HepG2 (cell line): Measurements from ENCODE around the gene CACNA2D3. TPM values are rescaled to one million over a fixed set of nuclear protein-coding genes. Genes with fewer than 3 reads are reported as not detected.

Source experiments
- ATAC-seq: fragments of 200-7000 bp; cut with Tn5 transposase; 3 replicates; pipeline ENCODE4 v1.9.1; 2020; ENCODE audit warnings: mild to moderate bottlenecking, moderate library complexity
- BruUV-seq: library from RNA; stranded (reverse); fragments of 400-500 nt; replicated peaks from 2 replicates; lab custom pipeline; 2021; lab: Mats Ljungman, UMichigan
- CTCF ChIA-PET: fragments of 300-600 bp; formaldehyde crosslinking; extraction: SDS; loops from one replicate; lab custom pipeline; 2021; ENCODE audit warnings: low total read pairs, inconsistent platforms, low intra/inter-chr PET ratio; lab: Yijun Ruan, JAX
- POLR2A ChIA-PET: fragments of 350-600 bp; sonication (Branson Sonifier 250); formaldehyde crosslinking; loops from one replicate; lab custom pipeline; 2020; ENCODE audit warnings: antibody characterized with exemption, inconsistent platforms; lab: Yijun Ruan, JAX
- DNase-seq: peaks from one replicate; pipeline ENCODE4 v3.0.0-alpha.2; 2015; ENCODE audit warnings: low spot score
- FAIRE-seq: peaks from 3 replicates; lab custom pipeline; 2011; peaks lifted over from hg19 to GRCh38; lab: Jason Lieb, UNC
- H2AFZ ChIP-seq: one replicate; pipeline ENCODE4 v1.6.1; 2011; ENCODE audit warnings: low read length, inconsistent platforms
- H3K27ac ChIP-seq: fragments of 300-600 bp; 3 replicates; pipeline ENCODE4 v1.8.0; 2011; ENCODE audit warnings: mixed run types, mild to moderate bottlenecking, mixed read lengths, low read length, inconsistent platforms; ENCODE audit not compliant: insufficient read depth; ENCODE audit errors: extremely low read length
- H3K27me3 ChIP-seq, 2 experiments: fragments of 200-600 bp in 1 of 2; 2 replicates in 1 of 2; 3 replicates in 1 of 2; pipeline versions ENCODE4 v1.6.0 to v1.8.0; 2011; ENCODE audit warnings: low read length in 2 of 2, mild to moderate bottlenecking in 2 of 2, moderate library complexity in 2 of 2, inconsistent platforms in 1 of 2; ENCODE audit not compliant: insufficient read depth in 2 of 2, control insufficient read depth in 1 of 2
- H3K36me3 ChIP-seq, 2 experiments: fragments of 200-600 bp in 1 of 2; replicated peaks in 1 of 2; 2 replicates in 1 of 2; 3 replicates in 1 of 2; pipeline versions ENCODE4 v1.5.1 to v1.8.0; 2011; ENCODE audit warnings: low read length in 2 of 2, inconsistent platforms in 1 of 2; ENCODE audit not compliant: insufficient read depth in 2 of 2, control insufficient read depth in 1 of 2
- H3K4me1 ChIP-seq: 2 replicates; pipeline ENCODE4 v1.5.1; 2012; ENCODE audit warnings: low read length, inconsistent platforms; ENCODE audit not compliant: insufficient read depth
- H3K4me2 ChIP-seq: 2 replicates; pipeline ENCODE4 v1.6.0; 2011; ENCODE audit warnings: low read depth, low read length, inconsistent platforms
- H3K4me3 ChIP-seq, 3 experiments: fragments of 200-600 bp in 1 of 3; sonication (generic), shearing (Covaris generic) in 1 of 3; replicated peaks in 1 of 3; 2 replicates each; pipeline ENCODE4 v1.5.1; 2011 to 2016; ENCODE audit warnings: low read length in 3 of 3, inconsistent platforms in 2 of 3, low read depth in 2 of 3, mild to moderate bottlenecking in 2 of 3, control low read depth in 1 of 3, mixed read lengths in 1 of 3; ENCODE audit not compliant: insufficient read depth in 1 of 3
- H3K79me2 ChIP-seq: one replicate; pipeline ENCODE4 v1.6.1; 2011; ENCODE audit warnings: low read length, inconsistent platforms; ENCODE audit not compliant: insufficient read depth
- H3K9ac ChIP-seq: 2 replicates; pipeline ENCODE4 v1.6.0; 2011; ENCODE audit warnings: mild to moderate bottlenecking, low read depth, low read length, inconsistent platforms; ENCODE audit not compliant: insufficient read depth
- H3K9me3 ChIP-seq: 2 replicates; pipeline ENCODE4 v1.5.1; 2012; ENCODE audit warnings: mild to moderate bottlenecking, low read length
- H4K20me1 ChIP-seq: 2 replicates; pipeline ENCODE4 v1.6.0; 2011; ENCODE audit warnings: inconsistent platforms, mild to moderate bottlenecking, low read length, moderate library complexity; ENCODE audit not compliant: insufficient read depth
- HDAC2 ChIP-seq: sonication (generic); formaldehyde crosslinking; IDR thresholded peaks from 2 replicates; pipeline ENCODE4 v1.4.0; 2020; ENCODE audit warnings: missing genetic modification reagents
- MXI1 ChIP-seq: IDR thresholded peaks from 3 replicates; pipeline ENCODE4 v1.6.1; 2012; ENCODE audit warnings: low read depth, low read length, inconsistent platforms, borderline replicate concordance
- PLRG1 ChIP-seq: fragments of 450-650 bp; conservative IDR thresholded peaks from 2 replicates; pipeline ENCODE4 v1.6.1; 2016
- SRF ChIP-seq: IDR thresholded peaks from 2 replicates; pipeline ENCODE4 v1.6.1; 2011; ENCODE audit warnings: mild to moderate bottlenecking, low read depth, low read length, moderate library complexity
- ZFP36L2 ChIP-seq: sonication (generic); formaldehyde crosslinking; IDR thresholded peaks from 2 replicates; pipeline ENCODE4 v1.4.0; 2020; ENCODE audit warnings: missing genetic modification reagents
- ZNF136 ChIP-seq: sonication (generic); formaldehyde crosslinking; IDR thresholded peaks from 2 replicates; pipeline ENCODE4 v1.8.1; 2022; ENCODE audit warnings: low read depth, mild to moderate bottlenecking, moderate library complexity, missing genetic modification reagents
- WGBS: methylation state at CpG from one replicate; pipeline ENCODE4 v1.1.6; 2017; ENCODE audit warnings: low lambda C conversion rate; 5-methylcytosine and 5-hydroxymethylcytosine counted together
- in situ Hi-C: cut with HindIII; loops from 2 replicates; pipeline ENCODE4 v1.10.0; 2017; ENCODE audit warnings: low pct_unique_long_range_greater_than_20kb; ENCODE audit not compliant: extremely low pct_ligation_motif_present
- intact Hi-C: fragments of 100-400 bp; cut with micrococcal nuclease; formaldehyde crosslinking; loops from one replicate; pipeline ENCODE4 v1.10.0; 2022; ENCODE audit not compliant: unreplicated experiment
- polyA plus RNA-seq, 8 experiments: library from polyadenylated mRNA; depleted of rRNA in 3 of 8; stranded (reverse) in 7 of 8; unstranded in 1 of 8; fragments of >200 nt; fragmentation: Illumina TruSeq in 4 of 8; extraction: Trizol in 4 of 8; gene quantifications; 2 replicates each; pipeline versions ENCODE4 v1.2.1 to v1.2.3, GENCODE V29; 2011 to 2016; ENCODE audit warnings: low read depth in 4 of 8, missing spikeins in 1 of 8, mixed read lengths in 1 of 8; ENCODE audit not compliant: insufficient read depth in 1 of 8
- total RNA-seq, 5 experiments: library from RNA; depleted of rRNA; stranded (reverse); fragments of >200 nt; fragmentation: Illumina TruSeq; extraction: Trizol; gene quantifications; 2 replicates each; pipeline ENCODE4 v1.2.3, GENCODE V29; 2016; ENCODE audit warnings: low read depth in 1 of 5

The CACNA2D3 gene
- total and polyA plus RNA-seq, 2 of the 13 experiments (the other 11 are each of a cell fraction or from before 2014, with no cell fraction given): not detected

GRCh38 chr3:54520060-54520459 lies 397.7 kb downstream of the CACNA2D3 start:
- no peaks in the 10 kb centered on the region for H3K36me3 ChIP-seq
- H3K27me3 ChIP-seq: no peaks in the 10 kb centered on the region; a peak in 1 of 5 replicates
- no peak overlapping the region for H2AFZ ChIP-seq
- ATAC-seq: no peak
- H3K27ac ChIP-seq: no peak overlapping the region
- DNase-seq: no peak
- H3K4me3 ChIP-seq: no peak overlapping the region
- H3K9ac ChIP-seq: no peak overlapping the region
- POLR2A ChIA-PET: no interaction called here
- no TSS peak for BruUV-seq
- no peak overlapping the region for H3K4me2 ChIP-seq
- no peaks in the 10 kb centered on the region for H3K79me2 ChIP-seq
- WGBS: 0% methylated on average over 2 of the region's 2 CpGs
- intact Hi-C loops (no loop called here), in situ Hi-C loops (no loop called here)
- TF ChIP-seq PLRG1 (no peak), ZNF136 (no peak)
- no peak for FAIRE-seq
- no peaks in the 10 kb centered on the region for H3K4me1 ChIP-seq
- no peaks in the 10 kb centered on the region; the same call in 1 of the 2 replicates for H3K9me3 ChIP-seq
- CTCF ChIA-PET: no interaction called here
- no peaks in the 10 kb centered on the region for H4K20me1 ChIP-seq

- 0% methylated on average over 3 of the region's 5 CpGs for WGBS
- Histone ChIP-seq H3K36me3 (no peaks in the 10 kb centered on the region), H3K27me3 (peaks cover 0 to 4% of the 10 kb centered on the region in 2 experiments; a peak in 1 of 5 replicates), H3K9ac (no peak overlapping the region), H3K4me1 (no peaks in the 10 kb centered on the region), H3K9me3 (no peaks in the 10 kb centered on the region; the same call in 1 of the 2 replicates), H3K79me2 (no peaks in the 10 kb centered on the region), H3K27ac (no peak overlapping the region), H3K4me3 (no peak overlapping the region), H3K4me2 (no peak overlapping the region), H4K20me1 (no peaks in the 10 kb centered on the region), H2AFZ (no peak overlapping the region)
- no peak for FAIRE-seq
- TF ChIP-seq SRF (no peak), ZFP36L2 (CRISPR knock-in tag) (no peak), HDAC2 (CRISPR knock-in tag) (no peak), MXI1 (no peak)
- intact Hi-C loops (no loop called here), in situ Hi-C loops (no loop called here)
- CTCF ChIA-PET: no interaction called here
- POLR2A ChIA-PET: no interaction called here
- ATAC-seq: no peak
- no TSS peak for BruUV-seq
- no peak for DNase-seq
Measured at GRCh38 chr3:54527521-54527920, 405.2 kb downstream of the CACNA2D3 start.
